Nephron (organoid): ENCODE results near the gene COL24A1.
"Not testable (repeated sequence)": the region's sequence is repeated elsewhere in the genome, so short reads cannot be mapped to it uniquely, and the experiment has no call there.

Experiments used
- H3K27ac Mint-ChIP-seq, 3 experiments: 2 replicates each; pipeline ENCODE4 v1.8.0; 2020; ENCODE audit warnings: mixed read lengths in 3 of 3, mild to moderate bottlenecking in 2 of 3, moderate library complexity in 1 of 3
- H3K27me3 Mint-ChIP-seq: 2 replicates; pipeline ENCODE4 v1.8.0; 2021; ENCODE audit warnings: low read depth, mild to moderate bottlenecking, moderate library complexity, mixed read lengths
- H3K36me3 Mint-ChIP-seq: 2 replicates; pipeline ENCODE4 v1.8.0; 2020; ENCODE audit warnings: low read depth, mixed read lengths
- H3K4me1 Mint-ChIP-seq: 2 replicates; pipeline ENCODE4 v1.8.0; 2020; ENCODE audit warnings: mixed read lengths
- H3K4me3 Mint-ChIP-seq, 3 experiments: 2 replicates each; pipeline ENCODE4 v1.8.0; 2020; ENCODE audit warnings: mild to moderate bottlenecking in 3 of 3, mixed read lengths in 3 of 3, moderate library complexity in 2 of 3
- H3K9me3 Mint-ChIP-seq: 2 replicates; pipeline ENCODE4 v1.8.0; 2020; ENCODE audit warnings: mixed read lengths
- TF ChIP-seq, protein P1 (sequence below), 3 experiments: fragments of 200-600 bp; sonication (generic); IDR thresholded peaks; one replicate each; pipeline ENCODE4 v1.5.0; 2021; ENCODE audit warnings: antibody characterized with exemption in 3 of 3; ENCODE audit not compliant: unreplicated experiment in 3 of 3

Gene COL24A1

DNA sequence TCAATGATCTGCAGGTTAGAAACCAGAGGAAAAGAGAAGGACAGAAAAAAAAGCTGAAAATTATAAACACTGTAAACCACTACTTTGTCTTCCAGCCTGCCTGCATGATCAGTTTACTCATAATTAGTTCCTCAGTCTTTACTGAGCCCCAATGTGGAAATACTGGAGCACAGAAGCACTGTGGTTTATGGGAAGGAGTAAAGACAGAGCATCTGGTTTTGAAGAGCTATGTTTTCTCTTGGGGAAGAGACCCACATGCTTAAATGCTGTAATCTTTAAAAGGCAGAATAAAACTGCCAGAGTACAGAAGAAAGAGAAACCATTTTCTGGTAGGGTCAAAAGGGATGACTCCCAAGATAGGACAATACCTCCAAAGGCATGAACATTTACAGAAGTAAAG, 289.4 kb downstream of the COL24A1 start:
- no peak overlapping the region for H3K4me3 Mint-ChIP-seq
- TF ChIP-seq, protein P1, sequence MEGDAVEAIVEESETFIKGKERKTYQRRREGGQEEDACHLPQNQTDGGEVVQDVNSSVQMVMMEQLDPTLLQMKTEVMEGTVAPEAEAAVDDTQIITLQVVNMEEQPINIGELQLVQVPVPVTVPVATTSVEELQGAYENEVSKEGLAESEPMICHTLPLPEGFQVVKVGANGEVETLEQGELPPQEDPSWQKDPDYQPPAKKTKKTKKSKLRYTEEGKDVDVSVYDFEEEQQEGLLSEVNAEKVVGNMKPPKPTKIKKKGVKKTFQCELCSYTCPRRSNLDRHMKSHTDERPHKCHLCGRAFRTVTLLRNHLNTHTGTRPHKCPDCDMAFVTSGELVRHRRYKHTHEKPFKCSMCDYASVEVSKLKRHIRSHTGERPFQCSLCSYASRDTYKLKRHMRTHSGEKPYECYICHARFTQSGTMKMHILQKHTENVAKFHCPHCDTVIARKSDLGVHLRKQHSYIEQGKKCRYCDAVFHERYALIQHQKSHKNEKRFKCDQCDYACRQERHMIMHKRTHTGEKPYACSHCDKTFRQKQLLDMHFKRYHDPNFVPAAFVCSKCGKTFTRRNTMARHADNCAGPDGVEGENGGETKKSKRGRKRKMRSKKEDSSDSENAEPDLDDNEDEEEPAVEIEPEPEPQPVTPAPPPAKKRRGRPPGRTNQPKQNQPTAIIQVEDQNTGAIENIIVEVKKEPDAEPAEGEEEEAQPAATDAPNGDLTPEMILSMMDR (IDR thresholded peaks at IDR 0.05; ENCODE audit: unreplicated experiment in 3 of 3): no peak
- no peaks in the 10 kb centered on the region for H3K4me1 Mint-ChIP-seq
- H3K27me3 Mint-ChIP-seq: no peaks in the 10 kb centered on the region
- H3K27ac Mint-ChIP-seq: no peak overlapping the region
- H3K36me3 Mint-ChIP-seq: no peaks in the 10 kb centered on the region
- no peaks in the 10 kb centered on the region for H3K9me3 Mint-ChIP-seq

DNA sequence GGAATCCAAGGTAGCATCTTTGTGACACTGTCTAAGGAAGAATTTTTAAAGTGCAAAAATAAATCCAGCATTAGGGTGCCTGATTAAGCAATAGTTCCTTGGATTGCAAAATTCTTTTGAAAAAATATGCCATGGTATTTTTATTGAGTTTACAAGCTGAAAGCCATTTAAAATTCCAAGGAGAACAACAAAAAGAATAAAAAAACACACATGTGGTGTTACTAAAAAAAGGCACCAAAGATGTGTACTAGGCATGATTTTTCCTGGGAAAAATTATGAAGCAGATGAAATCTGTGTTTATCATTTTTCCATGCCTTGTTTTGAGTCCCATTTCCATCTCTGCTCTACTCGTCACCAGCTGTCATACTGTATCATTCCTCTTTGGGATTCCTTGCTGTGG, 291.4 kb downstream of the COL24A1 start:
- H3K9me3 Mint-ChIP-seq: no peaks in the 10 kb centered on the region
- no peaks in the 10 kb centered on the region for H3K36me3 Mint-ChIP-seq
- H3K27ac Mint-ChIP-seq: peak overlapping the region in 1 of 3 experiments; percentile 9
- no peaks in the 10 kb centered on the region for H3K4me1 Mint-ChIP-seq
- TF ChIP-seq, protein P1 (IDR thresholded peaks at IDR 0.05; ENCODE audit: unreplicated experiment in 3 of 3): no peak
- no peaks in the 10 kb centered on the region for H3K27me3 Mint-ChIP-seq
- H3K4me3 Mint-ChIP-seq: no peak overlapping the region

DNA sequence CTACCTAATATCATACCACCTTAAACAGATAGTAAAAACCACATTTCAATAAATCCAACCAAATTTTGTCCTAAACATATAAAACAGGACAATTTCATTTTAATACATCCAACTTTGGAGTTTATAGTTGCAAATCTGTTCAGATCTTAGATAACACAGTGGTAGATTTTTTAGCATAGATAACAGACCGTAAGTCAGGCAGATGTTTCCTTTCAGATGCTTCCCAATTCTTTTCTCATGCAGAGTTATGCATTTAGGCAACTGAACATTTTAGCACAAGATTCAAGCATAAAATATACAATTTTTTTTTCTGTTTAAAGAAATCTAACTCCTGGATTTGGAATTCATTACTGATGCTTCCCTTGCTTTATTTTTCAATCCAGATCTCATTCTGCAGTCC, 291.8 kb downstream of the COL24A1 start:
- H3K9me3 Mint-ChIP-seq: no peaks in the 10 kb centered on the region
- no peak overlapping the region for H3K27ac Mint-ChIP-seq
- no peaks in the 10 kb centered on the region for H3K27me3 Mint-ChIP-seq
- H3K4me1 Mint-ChIP-seq: no peaks in the 10 kb centered on the region
- no peak overlapping the region for H3K4me3 Mint-ChIP-seq
- H3K36me3 Mint-ChIP-seq: no peaks in the 10 kb centered on the region
- TF ChIP-seq, protein P1 (IDR thresholded peaks at IDR 0.05; ENCODE audit: unreplicated experiment in 3 of 3): no peak

DNA sequence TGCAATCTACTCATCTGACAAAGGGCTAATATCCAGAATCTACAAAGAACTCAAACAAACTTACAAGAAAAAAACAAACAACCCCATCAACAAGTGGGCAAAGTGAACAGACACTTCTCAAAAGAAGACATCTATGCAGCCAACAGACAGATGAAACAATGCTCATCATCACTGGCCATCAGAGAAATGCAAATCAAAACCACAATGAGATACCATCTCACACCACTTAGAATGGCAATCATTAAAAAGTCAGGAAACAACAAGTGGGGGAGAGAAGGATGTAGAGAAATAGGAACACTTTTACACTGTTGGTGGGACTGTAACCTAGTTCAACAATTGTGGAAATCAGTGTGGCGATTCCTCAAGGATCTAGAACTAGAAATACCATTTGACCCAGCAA, 292.9 kb downstream of the COL24A1 start:
- H3K4me3 Mint-ChIP-seq, H3K9me3 Mint-ChIP-seq, H3K27ac Mint-ChIP-seq, H3K36me3 Mint-ChIP-seq, H3K27me3 Mint-ChIP-seq, H3K4me1 Mint-ChIP-seq: not testable (repeated sequence)

DNA sequence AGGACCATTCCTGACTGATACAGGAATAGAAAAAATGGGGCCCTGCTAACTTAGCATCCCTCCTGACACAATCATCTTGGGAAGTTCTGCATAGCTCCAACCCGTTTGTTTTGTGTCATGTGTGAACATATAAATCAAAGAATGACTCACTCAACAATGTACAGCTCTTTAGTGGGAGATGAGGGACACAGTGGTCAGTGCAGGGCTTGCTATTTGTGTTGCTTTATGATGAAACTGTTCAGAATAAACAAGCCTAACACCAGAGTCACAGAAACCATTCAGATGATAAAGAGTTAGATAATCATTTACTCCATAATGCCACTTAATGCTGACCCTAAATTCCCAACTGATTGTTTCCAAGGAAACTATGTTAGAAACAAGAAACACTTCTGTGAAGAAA, 294.1 kb downstream of the COL24A1 start:
- H3K4me3 Mint-ChIP-seq: no peak overlapping the region
- no peaks in the 10 kb centered on the region for H3K36me3 Mint-ChIP-seq

DNA sequence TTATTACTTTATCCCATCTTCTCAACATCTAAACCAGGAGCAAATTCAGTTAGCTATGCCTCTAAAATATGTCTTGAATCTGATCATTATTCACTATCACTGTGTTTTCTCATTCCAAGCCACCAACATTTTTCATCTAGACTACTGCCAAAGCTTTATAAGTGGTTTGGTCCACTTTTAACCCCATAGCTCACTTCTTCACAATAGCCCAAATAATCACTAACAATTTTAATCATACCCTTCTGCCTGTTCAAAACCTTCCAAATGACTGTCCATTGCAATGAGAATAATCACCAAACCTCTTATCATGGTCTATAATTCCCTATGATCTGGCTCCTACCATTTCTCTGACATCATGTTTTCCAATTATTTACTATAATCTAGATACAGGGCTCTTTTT, 298.6 kb downstream of the COL24A1 start:
- TF ChIP-seq, protein P1 (IDR thresholded peaks at IDR 0.05; ENCODE audit: unreplicated experiment in 3 of 3): no peak
- Mint-ChIP-seq H3K27me3 (peaks cover 4% of the 10 kb centered on the region), H3K4me1 (no peaks in the 10 kb centered on the region), H3K36me3 (no peaks in the 10 kb centered on the region), H3K4me3 (no peak overlapping the region), H3K9me3 (no peaks in the 10 kb centered on the region), H3K27ac (no peak overlapping the region)

More for the DNA sequence above, 294.1 kb downstream of the COL24A1 start:
- Mint-ChIP-seq H3K4me1 (no peaks in the 10 kb centered on the region), H3K9me3 (no peaks in the 10 kb centered on the region), H3K27me3 (peaks cover 4% of the 10 kb centered on the region), H3K27ac (peak overlapping the region in 1 of 3 experiments; percentile 13)
- TF ChIP-seq, protein P1 (IDR thresholded peaks at IDR 0.05; ENCODE audit: unreplicated experiment in 3 of 3): no peak
